Measurements from ENCODE around the gene PRRG4.

DNA sequence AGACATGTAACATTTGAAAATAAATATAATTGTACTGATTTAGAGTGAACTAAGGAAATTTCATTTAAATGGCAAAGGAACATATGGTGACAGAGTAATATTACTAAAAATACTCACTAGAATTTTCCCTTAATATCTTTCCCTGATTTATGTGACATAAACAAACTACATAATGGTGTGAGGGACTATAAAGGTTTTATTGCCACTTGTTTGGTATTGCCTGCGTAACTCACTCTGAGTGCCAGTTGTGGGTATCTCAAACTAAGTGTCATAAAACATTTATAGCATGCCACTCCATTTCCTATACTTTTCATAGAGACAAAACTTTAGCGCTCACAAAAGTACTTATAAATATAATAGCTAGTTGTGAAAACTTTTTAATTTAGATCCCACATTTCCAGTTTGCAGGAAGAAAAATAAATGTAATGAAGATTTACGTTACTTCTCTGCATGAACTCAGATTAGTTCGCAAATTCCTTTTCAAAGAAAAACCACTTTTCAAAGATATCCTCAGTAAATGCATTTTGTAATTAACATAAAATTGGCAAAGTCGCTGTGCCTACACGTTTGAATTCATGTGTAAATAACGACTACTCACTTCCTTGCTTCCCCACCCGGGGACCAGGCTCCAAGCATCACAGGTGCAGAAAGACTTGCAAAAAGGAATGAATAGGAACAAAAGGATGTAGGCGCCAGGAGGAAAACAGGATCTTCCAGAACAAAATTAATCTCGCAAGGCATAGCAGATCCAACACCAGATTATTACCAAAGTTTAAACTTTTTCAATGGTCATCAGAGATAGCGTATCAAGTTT lies 61.3 kb downstream of the PRRG4 start:
- TF ChIP-seq RCOR1 (IDR thresholded peaks at IDR 0.05; ENCODE audit: insufficient replicate concordance, low read length): no peak
- TF ChIP-seq, protein P1, sequence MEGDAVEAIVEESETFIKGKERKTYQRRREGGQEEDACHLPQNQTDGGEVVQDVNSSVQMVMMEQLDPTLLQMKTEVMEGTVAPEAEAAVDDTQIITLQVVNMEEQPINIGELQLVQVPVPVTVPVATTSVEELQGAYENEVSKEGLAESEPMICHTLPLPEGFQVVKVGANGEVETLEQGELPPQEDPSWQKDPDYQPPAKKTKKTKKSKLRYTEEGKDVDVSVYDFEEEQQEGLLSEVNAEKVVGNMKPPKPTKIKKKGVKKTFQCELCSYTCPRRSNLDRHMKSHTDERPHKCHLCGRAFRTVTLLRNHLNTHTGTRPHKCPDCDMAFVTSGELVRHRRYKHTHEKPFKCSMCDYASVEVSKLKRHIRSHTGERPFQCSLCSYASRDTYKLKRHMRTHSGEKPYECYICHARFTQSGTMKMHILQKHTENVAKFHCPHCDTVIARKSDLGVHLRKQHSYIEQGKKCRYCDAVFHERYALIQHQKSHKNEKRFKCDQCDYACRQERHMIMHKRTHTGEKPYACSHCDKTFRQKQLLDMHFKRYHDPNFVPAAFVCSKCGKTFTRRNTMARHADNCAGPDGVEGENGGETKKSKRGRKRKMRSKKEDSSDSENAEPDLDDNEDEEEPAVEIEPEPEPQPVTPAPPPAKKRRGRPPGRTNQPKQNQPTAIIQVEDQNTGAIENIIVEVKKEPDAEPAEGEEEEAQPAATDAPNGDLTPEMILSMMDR (conservative IDR thresholded peaks at IDR 0.05; ENCODE audit: low read depth, low read length): no peak
- TF ChIP-seq, protein P2, sequence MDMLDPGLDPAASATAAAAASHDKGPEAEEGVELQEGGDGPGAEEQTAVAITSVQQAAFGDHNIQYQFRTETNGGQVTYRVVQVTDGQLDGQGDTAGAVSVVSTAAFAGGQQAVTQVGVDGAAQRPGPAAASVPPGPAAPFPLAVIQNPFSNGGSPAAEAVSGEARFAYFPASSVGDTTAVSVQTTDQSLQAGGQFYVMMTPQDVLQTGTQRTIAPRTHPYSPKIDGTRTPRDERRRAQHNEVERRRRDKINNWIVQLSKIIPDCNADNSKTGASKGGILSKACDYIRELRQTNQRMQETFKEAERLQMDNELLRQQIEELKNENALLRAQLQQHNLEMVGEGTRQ (IDR thresholded peaks at IDR 0.05; ENCODE audit: low read depth, low read length): no peak
- TF ChIP-seq CEBPB (IDR thresholded peaks at IDR 0.05; ENCODE audit: low read depth, low read length): no peak

Data from IMR-90 (cell line).